Measurements from ENCODE around the gene HDDC2.

Gene HDDC2

GRCh38 chr6:125339653-125340052 lies 37.9 kb upstream of the HDDC2 start:
- DNase-seq (ENCODE audit: low read depth) = no peak
- no peak for TF ChIP-seq CTCF (conservative IDR thresholded peaks at IDR 0.05; ENCODE audit: low read depth, low read length)
- H3K4me3 ChIP-seq (ENCODE audit: low read depth, low read length) = no peak overlapping the region

GRCh38 chr6:125338381-125338780 lies 36.6 kb upstream of the HDDC2 start:
- DNase-seq (ENCODE audit: low read depth) = no peak
- H3K4me3 ChIP-seq (ENCODE audit: low read depth, low read length) = no peak overlapping the region
- no peak for TF ChIP-seq CTCF (conservative IDR thresholded peaks at IDR 0.05; ENCODE audit: low read depth, low read length)

- no peak for DNase-seq (ENCODE audit: low read depth)
- H3K4me3 ChIP-seq (ENCODE audit: low read depth, low read length) = no peak overlapping the region
- TF ChIP-seq CTCF (conservative IDR thresholded peaks at IDR 0.05; ENCODE audit: low read depth, low read length) = no peak
These were observed 35.9 kb upstream of the HDDC2 start for GRCh38 chr6:125337706-125338105.

GRCh38 chr6:125332664-125333063 lies 30.9 kb upstream of the HDDC2 start:
- no peak overlapping the region for H3K4me3 ChIP-seq (ENCODE audit: low read depth, low read length)
- TF ChIP-seq CTCF (conservative IDR thresholded peaks at IDR 0.05; ENCODE audit: low read depth, low read length) = no peak
- DNase-seq (ENCODE audit: low read depth) = no peak

- H3K4me3 ChIP-seq (ENCODE audit: low read depth, low read length) = no peak overlapping the region
- DNase-seq (ENCODE audit: low read depth) = peak; percentile 66
- no peak for TF ChIP-seq CTCF (conservative IDR thresholded peaks at IDR 0.05; ENCODE audit: low read depth, low read length)
These were observed 23.8 kb upstream of the HDDC2 start for GRCh38 chr6:125325586-125325985.

- DNase-seq (ENCODE audit: low read depth) = no peak
- no peak for TF ChIP-seq CTCF (conservative IDR thresholded peaks at IDR 0.05; ENCODE audit: low read depth, low read length)
- no peak overlapping the region for H3K4me3 ChIP-seq (ENCODE audit: low read depth, low read length)
These were observed 21.6 kb upstream of the HDDC2 start for GRCh38 chr6:125323376-125323775.

- no peak for DNase-seq (ENCODE audit: low read depth)
- no peak for TF ChIP-seq CTCF (conservative IDR thresholded peaks at IDR 0.05; ENCODE audit: low read depth, low read length)
- no peak overlapping the region for H3K4me3 ChIP-seq (ENCODE audit: low read depth, low read length)
These were observed 14.9 kb upstream of the HDDC2 start for GRCh38 chr6:125316621-125317020.
